Erythroblast (primary cell): ENCODE measurements around the gene HDHD2.

ENCODE experiments used
- GATA1 ChIP-seq: IDR thresholded peaks from 2 replicates; pipeline ENCODE4 v1.6.1; 2011; ENCODE audit warnings: low read depth, mild to moderate bottlenecking, control low read depth, low read length, moderate library complexity
- POLR2A ChIP-seq: IDR thresholded peaks from 2 replicates; pipeline ENCODE4 v1.6.1; 2011; ENCODE audit warnings: mild to moderate bottlenecking, low read length

DNA sequence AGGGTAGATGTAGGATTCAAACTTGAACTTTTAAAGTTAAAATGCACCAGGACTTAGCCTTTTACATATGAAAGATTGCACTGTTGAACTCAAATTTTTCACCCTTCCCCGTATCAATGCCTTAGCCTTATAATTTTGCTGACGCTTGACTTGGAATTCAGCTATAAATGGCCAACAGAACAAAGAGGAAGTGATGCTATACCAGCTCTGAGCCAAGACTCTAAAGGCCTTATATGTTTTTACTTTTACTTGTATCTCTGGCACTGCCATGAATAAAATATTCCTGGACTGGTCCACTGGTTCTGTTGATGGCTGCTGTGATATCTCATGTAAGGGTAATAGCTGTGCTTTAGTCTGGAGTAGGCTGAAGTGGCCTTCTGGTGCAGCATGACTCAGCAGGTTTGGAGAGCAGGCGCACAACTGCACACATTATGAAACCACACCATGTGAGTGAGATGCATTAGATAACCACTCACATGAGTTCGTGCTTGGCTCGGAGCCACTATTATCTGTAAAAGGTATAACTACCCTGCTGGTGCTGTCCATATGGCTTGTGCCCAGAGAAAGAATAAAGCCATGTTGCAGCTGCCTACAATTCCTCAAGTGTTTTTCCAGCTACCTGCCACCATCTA is 34.2 kb upstream of the HDHD2 start:
- TF ChIP-seq POLR2A (no peak), GATA1 (no peak)
